ENCODE data around the gene CFAP46.

CFAP46 gene

DNA sequence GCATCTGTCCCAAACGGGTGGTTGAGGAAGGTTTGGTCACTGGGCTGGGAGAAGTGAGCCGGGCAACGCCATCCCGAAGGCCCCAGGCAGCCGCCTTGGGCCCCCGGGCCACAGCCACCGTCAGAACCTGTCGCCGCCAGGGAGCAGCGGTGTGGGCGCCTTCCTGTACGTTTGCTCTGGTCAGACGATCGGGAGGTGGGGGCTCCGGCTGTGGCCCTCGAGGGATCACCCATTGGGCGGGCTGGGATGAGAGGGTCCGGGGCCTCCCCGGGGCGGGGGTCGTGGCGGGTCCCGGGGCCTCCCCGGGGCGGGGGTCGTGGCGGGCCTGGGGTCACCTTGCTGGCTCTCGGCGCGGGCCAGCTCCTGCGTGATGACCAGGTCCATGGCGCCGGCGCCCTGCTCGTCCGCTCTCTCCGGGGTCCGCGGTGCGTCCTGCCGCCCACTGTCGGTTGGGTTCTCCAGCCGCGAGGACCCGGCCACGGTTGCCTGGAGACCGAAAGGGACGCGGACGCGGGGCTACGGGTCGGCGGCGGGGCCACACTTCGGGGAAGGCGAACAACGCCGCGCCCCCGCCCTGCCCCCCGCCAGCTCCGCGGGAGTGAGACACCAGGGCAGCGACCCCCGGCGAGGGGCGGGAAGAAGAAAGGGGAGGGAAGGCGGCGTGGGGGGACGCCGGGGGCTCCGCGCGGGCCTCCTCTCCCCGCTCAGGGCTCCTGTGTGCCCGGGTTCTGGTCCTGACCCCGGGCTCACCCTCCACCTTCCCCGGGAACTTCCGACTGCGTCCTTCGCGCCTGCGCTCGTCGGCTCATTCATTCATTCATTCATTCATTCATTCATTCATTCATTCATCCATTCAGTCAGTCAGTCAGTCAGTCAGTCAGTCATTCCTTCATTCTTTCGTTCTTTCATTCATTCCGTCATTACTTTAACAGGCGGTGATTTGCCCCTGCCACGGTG, at the start of gene CFAP46:
TSS of gene CFAP46 (minus strand) at position 470 of the 957 bp plus-strand sequence. CDS start at position 384, 86 bp downstream.
- DNase-seq (ENCODE audit: low spot score) = peak; percentile 41

DNA sequence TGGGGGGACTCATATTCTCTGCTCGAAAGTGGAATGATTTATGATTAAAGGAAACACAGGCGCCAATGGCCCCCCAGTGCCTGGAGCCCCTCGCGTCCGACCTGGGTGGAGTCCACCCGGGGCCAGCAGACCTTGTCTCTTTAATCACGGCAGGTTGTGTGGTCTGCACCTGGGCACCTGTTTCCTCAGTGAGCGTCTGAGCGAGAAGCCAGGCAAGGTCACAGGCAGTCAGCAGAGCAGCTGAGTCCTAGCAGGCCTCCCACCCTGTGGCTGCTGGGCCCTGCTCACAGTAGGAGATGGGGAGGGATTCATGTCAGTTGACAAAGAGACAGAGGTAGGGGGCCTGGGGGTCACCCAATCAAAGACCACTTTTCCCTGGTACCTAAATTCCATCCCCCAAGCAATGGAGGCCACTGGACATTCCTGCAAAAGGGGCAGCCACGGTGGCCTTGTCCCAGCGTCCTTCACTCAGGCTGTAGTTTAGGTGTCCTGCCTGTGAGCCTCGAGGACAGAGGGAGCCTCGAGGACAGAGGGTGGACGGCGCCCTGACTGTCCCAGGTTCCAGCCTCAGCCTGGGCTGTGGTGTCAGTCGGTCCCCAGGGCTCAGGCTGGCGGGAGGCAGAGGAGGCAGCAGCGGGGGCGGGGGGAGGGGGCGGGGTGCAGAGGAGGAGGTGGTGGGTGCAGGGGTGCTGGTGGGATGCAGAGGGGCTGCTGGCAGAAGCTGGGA, 49.5 kb upstream of the CFAP46 start:
- no peak for DNase-seq (ENCODE audit: low spot score)

GRCh38 chr10:132990684-132991545, 48.5 kb upstream of the CFAP46 start:
- DNase-seq (ENCODE audit: low spot score) = peak; percentile 52

GRCh38 chr10:132989476-132990415, 47.4 kb upstream of the CFAP46 start:
- no peak for DNase-seq (ENCODE audit: low spot score)

- no peak for DNase-seq (ENCODE audit: low spot score)
Observed at GRCh38 chr10:132988988-132989387, 46.6 kb upstream of the CFAP46 start.

- DNase-seq (ENCODE audit: low spot score) = peak; percentile 76
Observed at GRCh38 chr10:132987671-132988571, 45.6 kb upstream of the CFAP46 start.

DNA sequence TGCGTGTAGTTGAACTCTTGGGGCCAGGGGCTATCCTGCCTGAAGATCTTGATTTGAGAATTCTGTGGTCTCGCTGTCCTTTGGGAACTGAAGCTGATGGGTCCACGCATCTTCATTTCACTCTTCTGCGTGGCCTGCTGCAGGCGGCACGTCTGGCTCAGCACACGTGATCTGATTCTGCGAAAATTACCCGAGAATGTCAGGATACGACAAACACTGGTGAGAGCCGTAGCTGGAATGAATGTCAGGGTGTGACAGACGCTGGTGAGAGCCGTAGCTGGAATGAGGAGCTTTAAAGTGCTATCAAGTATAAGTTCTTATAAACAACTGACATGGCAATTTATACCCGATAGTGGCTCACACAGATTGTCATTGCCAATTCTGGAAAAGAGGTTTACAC, 44.6 kb upstream of the CFAP46 start:
- DNase-seq (ENCODE audit: low spot score) = no peak

DNA sequence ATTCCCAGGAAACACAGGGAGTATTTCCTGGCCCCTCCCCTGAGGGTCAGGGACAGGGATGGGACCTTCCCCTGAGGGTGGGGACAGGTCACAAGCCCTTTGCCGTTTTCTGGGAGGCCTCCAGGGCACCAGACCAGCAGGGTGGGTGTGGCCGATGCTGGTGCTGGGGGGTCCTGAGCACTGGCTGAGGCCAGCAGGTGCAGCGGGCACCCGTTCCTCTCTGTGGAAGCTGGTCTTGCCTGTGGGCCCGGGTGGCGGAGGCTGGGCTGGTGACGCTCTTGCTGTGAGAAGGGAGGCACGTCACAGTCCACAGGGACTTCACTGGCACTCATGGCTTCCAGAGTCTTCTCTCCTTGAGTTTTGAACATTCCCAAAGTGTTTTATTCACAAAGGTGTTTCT, 44.2 kb upstream of the CFAP46 start:
- DNase-seq (ENCODE audit: low spot score) = no peak

GRCh38 chr10:132986076-132986475, 43.7 kb upstream of the CFAP46 start:
- no peak for DNase-seq (ENCODE audit: low spot score)

DNA sequence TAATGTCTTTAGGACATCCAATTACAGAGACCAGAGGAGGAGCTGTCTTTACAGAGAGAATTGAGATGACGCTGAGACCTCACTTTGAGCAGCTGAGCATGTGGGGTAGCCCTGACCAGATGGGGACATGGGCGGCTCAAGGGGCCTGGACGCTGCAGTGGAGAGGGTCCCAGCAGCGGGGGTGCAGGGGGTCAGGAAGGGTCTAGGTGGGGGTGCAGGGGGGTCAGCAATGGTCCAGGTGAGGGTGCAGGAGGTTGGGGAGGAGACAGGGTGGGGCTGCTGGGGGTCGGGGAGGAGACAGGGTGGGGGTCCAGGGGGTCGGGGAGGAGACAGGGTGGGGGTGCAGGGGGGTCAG, 43.2 kb upstream of the CFAP46 start:
- no peak for DNase-seq (ENCODE audit: low spot score)

- DNase-seq (ENCODE audit: low spot score) = no peak
Observed at GRCh38 chr10:132984801-132985545, 42.6 kb upstream of the CFAP46 start.

- no peak for DNase-seq (ENCODE audit: low spot score)
Observed at GRCh38 chr10:132984008-132984295, 41.6 kb upstream of the CFAP46 start.

DNA sequence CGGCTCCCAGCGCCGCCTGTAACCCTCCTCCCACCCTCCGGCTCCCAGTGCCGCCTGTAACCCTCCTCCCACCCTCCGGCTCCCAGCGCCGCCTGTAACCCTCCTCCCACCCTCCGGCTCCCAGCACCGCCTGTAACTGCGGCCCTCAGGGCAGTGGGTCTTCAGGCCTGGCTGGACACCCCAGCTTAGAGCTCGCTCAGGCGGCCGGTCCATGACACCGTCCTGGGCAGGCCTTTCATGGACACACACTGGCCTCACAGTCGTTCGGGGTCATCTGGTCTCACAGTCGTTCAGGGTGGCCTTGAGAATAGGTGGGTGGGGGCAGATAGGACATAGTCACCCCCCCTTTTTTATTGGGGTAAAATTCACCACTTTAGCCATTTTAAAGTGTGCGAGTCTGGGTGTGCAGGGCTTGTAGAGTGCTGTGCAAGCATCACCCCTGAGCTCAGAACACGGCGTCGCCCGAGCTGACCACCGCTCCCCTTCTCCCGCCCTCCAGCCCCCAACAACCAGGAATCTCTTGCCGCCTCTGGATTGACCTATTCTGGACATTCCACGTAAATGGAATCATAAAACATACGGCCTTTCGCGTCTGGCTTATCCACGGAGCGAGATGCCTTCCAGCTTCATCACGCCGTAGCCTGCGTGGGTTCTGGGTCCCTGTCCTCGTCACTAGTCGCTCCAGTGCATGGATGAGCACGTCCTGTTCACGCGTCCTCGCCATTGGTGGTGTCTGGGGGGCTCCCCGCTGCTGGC, 41.1 kb upstream of the CFAP46 start:
- DNase-seq (ENCODE audit: low spot score) = no peak

DNA sequence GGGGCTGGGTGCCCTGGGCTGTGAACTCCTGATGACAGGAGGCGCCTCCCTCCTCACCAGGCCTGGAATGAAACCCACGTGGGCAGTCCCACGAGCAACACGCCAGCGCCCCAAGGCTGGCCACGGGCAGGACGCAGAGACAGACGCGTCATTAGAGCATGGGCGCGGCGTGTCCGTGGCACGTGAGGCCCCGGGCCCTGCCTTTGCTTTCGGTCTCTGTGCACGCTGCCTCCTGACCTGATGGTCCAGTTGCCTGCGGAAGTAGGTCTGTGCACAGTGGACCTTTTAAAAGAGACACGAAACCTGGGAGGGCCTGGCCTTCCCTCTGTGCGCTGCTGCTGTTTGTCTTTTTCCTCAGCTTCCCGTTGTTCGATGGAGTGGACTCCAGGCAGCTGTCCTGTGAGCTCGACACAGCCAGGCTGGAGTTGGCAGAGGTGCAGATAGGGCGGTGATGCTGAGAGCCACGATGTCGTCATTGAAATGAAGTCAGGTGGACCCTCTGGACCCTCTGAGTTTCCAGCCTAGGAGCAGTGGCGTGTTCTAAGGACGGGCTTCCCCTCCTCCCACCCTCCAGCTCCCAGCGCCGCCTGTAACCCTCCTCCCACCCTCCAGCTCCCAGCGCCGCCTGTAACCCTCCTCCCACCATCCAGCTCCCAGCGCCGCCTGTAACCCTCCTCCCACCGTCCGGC, 40.1 kb upstream of the CFAP46 start:
- DNase-seq (ENCODE audit: low spot score) = no peak

DNA sequence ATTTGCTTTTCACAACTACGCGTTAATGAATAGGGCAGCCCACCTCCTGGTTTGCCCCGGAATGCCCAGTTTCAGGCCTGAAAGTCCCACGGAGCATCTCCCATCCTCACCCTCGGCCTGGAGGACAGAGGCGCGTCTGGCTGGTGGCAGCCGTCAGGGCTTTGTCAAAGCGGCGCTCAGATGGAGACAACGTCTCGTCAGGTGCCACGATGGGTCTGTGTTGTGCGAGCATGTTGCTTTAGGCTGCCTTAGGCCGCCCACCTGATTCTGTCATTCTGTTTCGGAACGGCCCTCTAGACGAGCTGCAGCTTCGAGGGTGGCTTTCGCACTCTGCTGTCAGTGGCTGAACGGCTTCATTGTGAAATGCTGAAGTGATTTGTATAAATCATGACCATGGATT, 39.4 kb upstream of the CFAP46 start:
- no peak for DNase-seq (ENCODE audit: low spot score)

DNA sequence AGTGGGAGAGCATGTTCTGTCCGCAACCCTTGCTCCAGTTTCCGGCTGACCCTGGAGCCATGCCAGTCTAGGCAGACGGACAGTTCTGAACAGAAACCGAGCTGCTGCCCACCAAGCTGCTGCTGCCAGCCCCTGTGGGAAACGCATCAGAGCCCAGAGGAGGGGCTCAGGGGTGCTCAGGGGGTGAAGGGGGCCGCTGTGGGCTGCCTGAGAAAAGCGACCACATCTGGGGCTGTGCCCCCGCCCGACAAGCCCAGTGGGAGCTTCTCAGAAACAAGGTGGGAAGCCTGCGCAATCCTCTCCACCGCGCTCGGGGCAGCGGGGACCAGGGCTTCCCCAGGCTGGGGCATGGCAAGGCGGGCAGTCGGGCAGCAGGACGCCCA, 38.8 kb upstream of the CFAP46 start:
- DNase-seq (ENCODE audit: low spot score) = no peak

GRCh38 chr10:132980426-132981172, 38.2 kb upstream of the CFAP46 start:
- DNase-seq (ENCODE audit: low spot score) = no peak
